ENCODE results near the gene FNTB.

DNA sequence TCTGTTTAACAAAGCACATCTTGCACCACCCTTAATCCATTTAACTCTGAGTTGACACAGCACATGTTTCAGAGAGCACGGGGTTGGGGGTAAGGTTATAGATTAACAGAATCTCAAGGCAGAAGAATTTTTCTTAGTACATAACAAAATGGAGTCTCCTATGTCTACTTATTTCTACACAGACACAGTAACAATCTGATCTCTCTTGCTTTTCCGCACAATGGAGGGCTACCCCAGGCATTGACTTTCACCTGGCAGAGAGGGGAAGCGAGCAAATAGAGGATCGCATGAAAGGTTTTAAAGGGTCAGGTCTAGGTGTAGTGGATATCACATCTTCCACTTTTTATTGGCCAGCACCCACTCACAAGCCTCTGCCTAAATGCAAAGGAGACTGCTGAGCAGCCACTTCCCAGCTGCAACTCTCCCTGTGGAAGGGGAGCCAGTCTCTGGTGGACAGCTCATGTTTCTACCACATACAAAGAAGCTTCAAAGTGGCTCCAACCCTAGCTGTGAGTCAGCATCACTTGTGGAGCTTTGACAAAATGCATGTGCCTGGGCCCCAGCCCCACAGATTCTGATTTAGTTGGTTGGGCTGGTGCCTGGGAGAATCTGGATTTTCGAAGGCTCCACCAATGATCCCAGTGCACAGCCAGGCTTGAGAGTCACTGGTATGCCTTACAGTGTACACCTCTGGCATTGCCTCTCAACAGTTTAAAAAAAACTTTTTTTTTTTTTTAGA lies 7.2 kb upstream of the FNTB start:
- TF ChIP-seq CTCF (IDR thresholded peaks at IDR 0.05; ENCODE audit: insufficient read depth, low read depth, low read length) (no peak), EZH2 (IDR thresholded peaks at IDR 0.05; ENCODE audit: insufficient read depth, low read length) (no peak)

Measured in astrocyte (in vitro differentiated cells and primary cell).